Daoy (cell line): ENCODE data around the gene SMYD3. TPM values are rescaled to one million over a fixed set of nuclear protein-coding genes. Genes with fewer than 3 reads are reported as not detected.
"Not testable (repeated sequence)": the region's sequence is repeated elsewhere in the genome, so short reads cannot be mapped to it uniquely, and the experiment has no call there.

Source experiments
- DNase-seq: peaks from one replicate; pipeline ENCODE4 v3.0.0-alpha.2; 2015; ENCODE audit warnings: low read depth
- total RNA-seq: library from RNA; depleted of rRNA; stranded (reverse); fragments of >200 nt; shearing (Covaris generic); gene quantifications from 2 replicates; pipeline ENCODE4 v1.2.3, GENCODE V29; 2014; rRNA removed

The SMYD3 gene
- total RNA-seq, 1 experiment from 2014 or later = 21.4 TPM

GRCh38 chr1:245721488-245721887, 785.6 kb downstream of the SMYD3 start:
- DNase-seq = no peak

DNA sequence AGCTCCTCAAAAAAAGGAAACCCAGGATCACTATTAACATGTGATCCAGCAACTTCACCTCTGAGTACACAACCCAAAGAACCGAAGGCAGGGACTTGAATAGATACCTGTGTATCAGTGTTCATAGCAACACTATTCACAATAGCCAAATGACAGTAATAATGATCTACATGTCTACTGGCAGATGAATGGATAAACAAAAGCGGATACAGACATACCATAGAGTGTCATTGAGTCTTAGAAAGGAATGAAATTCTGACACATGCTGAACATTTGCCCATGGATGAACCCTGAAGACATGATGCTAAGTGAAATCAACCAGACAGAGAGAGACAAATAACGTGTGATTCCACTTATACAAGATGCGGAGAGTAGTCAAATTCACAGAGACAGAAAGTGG, 788.1 kb downstream of the SMYD3 start:
- no peak for DNase-seq

DNA sequence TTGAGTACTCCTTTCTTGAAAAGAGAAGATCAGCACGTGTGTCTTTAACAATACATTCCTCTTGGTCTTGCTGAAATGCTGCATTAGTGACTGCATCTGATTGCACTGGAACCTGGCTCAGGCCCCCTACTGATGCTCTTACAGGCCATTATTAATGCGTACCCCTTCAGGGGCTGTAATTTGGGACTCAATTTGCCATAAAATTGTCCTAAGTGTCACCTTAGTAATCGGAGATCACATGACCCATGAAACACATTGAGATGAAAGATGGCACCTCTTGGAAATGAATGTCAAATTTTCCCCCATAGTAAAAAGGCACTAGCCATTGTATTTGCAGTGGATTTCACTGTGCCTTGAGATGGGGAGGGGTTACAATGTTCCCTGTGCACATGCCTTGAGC, 789.0 kb downstream of the SMYD3 start:
- DNase-seq = no peak

DNA sequence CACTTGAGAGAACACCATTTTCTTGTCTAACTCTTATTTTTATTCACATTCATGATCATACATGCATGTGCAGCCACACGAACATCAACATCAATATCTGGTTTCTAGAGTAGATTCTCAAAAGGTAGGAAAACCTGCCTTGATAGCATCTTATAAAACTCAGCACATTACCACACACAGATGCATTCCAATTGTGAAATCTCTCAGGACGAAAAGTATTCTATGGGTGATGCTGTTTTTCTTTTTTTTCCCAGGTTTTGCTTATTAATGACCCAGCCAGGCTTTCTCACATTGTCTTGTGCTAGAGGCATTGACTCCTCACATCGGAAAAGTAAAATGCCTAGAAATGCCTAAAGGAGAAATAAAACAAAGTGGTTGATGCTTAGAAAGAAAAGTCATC, 789.5 kb downstream of the SMYD3 start:
- DNase-seq = no peak

- DNase-seq = no peak
Observed at GRCh38 chr1:245716561-245716960, 790.5 kb downstream of the SMYD3 start.

GRCh38 chr1:245715970-245716369, 791.1 kb downstream of the SMYD3 start:
- peak; percentile 77 for DNase-seq

DNA sequence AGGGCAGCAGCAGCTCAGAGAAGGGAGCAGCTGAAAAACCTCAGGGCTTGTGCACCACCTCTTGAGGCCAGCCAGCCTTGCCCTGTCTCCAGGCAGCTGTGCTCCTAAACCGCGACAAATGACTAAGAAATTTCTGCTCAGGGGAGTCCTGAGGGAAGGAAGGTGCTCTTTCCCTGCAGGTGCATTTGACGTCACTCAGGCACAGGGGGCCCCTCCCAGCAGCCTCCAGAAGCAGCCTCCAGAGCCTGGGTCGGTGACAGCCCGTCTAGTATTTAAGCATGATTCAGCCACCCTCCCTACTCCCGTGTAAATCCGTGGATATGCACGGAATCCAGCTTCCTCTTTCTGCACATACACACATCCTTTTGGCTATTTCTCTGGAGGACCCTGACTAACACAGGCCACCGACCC, 791.8 kb downstream of the SMYD3 start:
- DNase-seq = peak; percentile 33

GRCh38 chr1:245714027-245714426, 793.1 kb downstream of the SMYD3 start:
- DNase-seq = not testable (repeated sequence)

DNA sequence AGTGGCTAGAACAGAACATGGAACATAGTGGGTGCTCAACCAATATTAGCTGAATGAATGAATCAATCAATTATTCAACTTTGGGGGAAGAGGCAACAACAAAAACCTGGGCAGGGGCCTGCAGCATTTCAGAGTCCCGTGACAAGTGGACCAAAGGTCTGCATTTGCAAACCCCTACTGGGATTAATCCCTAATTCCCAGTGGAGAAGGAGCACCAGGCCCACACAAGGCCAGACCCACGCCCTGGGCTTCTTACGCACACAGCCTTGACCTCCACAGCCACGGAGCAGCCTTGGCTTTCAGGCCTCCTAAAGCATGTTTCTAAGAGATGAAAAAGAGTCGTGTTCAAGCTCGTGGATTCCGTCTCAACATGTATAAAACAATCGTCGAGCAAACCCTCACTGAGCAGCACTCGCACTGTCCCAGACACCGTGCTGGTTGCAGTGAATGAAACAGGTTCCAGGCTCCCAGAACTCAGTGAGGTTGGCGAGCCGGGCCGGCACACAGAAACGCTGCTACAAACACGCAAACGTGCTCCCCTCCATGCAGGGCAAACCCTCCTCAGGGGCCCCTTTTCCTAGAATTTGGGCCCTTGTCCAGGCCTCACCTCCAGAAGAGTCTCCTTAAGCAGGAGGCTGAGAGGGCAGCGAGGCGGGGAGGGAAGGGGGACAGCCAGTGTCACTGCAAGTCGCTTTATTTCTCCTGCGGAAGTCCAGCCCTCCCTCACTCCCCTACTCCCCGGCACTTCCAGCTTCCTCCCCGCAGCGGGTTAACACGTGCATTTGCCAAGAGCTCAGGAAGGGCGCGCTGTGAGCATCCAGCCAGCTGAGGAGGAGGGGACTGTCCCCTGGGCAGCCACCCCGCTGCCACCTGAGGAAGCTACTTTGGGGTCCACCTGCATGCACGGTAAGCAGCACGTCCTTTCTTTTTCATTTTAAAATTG, 795.8 kb downstream of the SMYD3 start:
- DNase-seq = no peak

DNA sequence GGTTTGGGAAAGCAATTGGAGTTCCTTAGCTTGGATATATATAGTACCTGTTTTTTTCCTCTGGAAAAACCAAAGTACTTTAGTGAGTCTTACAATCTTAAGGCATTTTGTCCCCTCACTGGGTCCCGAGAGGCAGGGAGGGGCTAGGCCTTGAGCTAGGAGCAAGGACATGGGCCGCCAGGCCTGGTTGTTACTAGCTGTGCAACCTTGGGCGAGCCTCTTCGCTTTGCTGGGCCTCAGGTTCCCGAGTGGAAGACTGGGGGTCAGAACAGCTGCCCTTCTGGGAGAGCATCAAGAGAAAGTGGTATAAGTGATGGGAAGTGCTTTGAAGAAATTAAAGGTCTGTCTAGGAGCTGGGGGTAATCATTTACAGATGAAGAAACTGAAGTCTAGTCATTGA, 799.1 kb downstream of the SMYD3 start:
- DNase-seq = no peak

GRCh38 chr1:245704765-245705164, 802.3 kb downstream of the SMYD3 start:
- peak; percentile 81 for DNase-seq

DNA sequence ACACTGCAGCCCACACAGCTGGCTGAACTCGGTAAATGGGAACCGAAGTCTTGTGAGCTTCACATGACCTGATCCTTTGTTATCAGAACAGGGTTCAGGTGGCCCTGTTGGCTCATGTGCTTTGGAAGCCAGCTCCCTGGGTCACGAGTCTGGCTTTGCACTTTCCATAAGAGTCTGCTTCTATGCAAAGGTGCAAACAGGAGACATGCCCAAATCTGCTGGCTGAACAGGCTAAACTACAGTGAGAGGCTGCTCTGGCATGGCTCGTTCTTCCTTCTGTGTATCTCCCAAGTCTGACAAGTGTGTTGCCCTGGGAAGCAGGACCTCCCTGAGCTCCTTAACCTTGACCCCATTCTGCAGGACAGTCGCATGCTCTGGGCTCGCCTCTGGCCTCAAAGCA, 802.7 kb downstream of the SMYD3 start:
- DNase-seq = no peak

DNA sequence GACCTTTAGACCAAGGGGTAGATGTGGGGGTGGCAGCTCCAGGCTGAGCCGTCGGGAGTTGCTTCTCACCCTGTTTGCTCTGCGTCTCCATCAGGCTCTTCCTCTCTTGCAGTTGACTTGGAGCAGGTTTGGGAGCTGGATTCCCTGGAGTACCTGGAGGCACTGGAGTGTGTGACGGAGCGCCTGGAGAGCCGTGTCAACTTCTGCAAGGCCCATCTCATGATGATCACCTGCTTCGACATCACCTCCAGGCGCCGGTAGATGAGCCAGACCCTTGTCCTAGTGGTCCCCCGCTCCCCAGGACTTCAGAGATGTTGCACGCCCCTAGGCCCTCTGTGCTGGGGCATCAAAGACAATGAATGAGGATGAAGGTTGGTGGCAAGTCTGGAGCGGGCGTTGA, 804.7 kb downstream of the SMYD3 start:
- no peak for DNase-seq

GRCh38 chr1:245701631-245702030, 805.4 kb downstream of the SMYD3 start:
- no peak for DNase-seq

- DNase-seq = no peak
Observed at GRCh38 chr1:245700631-245701030, 806.4 kb downstream of the SMYD3 start.

Other genes with a start within 250 kb of the SMYD3 start
- 56.5 and 71.1 TPM in 2 replicates for gene TFB2M, start 59.0 kb upstream of the SMYD3 start, total RNA-seq
- 11.4 and 12.5 TPM in 2 replicates for gene CNST, start 59.2 kb upstream of the SMYD3 start, total RNA-seq
- gene SCCPDH, start 217.1 kb upstream of the SMYD3 start, total RNA-seq = 65.0 and 80.3 TPM in 2 replicates